HG03039 (cell line): Measurements from ENCODE around the gene CDH9.

ENCODE experiments used
- ATAC-seq: cut with Tn5 transposase; IDR thresholded peaks from one replicate; pipeline ENCODE4 v1.9.1; 2021; ENCODE audit warnings: mild to moderate bottlenecking, moderate library complexity; ENCODE audit not compliant: unreplicated experiment

The CDH9 gene, protein sequence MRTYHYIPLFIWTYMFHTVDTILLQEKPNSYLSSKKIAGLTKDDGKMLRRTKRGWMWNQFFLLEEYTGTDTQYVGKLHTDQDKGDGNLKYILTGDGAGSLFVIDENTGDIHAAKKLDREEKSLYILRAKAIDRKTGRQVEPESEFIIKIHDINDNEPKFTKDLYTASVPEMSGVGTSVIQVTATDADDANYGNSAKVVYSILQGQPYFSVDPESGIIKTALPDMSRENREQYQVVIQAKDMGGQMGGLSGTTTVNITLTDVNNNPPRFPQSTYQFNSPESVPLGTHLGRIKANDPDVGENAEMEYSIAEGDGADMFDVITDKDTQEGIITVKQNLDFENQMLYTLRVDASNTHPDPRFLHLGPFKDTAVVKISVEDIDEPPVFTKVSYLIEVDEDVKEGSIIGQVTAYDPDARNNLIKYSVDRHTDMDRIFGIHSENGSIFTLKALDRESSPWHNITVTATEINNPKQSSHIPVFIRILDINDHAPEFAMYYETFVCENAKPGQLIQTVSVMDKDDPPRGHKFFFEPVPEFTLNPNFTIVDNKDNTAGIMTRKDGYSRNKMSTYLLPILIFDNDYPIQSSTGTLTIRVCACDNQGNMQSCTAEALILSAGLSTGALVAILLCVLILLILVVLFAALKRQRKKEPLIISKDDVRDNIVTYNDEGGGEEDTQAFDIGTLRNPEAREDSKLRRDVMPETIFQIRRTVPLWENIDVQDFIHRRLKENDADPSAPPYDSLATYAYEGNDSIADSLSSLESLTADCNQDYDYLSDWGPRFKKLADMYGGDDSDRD

DNA sequence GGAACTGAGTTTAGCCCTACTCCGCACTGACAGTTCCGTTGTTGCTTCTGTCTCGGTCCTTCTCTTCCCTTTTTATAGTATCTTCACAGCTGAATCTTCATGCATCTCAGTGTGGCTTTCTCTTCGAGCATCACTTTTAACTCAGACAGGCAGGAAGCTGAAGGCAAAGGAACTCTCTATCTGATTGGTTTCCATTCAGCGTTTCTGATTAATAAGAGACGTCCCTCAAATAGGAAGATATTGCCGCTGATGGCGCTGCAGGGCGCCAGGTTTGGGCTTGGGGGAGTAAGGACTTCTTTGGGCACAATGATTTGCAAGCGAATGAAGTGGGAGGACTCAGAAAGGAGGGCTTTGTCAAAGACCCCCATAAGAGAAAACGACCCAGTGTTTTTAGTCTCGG, at the start of gene CDH9:
Gene CDH9 (minus strand): TSS at position 111 of the 400 bp plus-strand sequence. CDS start 50,253 bp downstream, outside the sequence.
- no peak for ATAC-seq

DNA sequence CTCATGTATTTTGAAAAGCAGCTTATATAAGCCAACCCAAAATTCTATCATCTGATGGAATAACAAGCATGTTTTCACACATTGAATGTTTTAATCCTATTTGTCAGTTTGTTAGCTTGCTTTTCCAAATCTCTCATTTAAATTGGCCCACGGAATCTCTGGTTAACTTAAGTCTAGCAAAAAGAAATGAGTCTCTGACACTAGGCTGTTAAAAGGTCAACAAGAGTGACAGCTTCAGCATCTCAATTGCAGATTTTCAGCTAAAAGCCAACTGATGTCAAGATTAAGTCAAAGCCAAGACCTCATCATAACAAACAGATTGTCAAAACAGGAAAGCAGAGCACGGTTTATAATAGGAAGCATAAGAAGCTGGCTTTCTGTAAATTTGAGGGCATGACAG, 49.4 kb upstream of the CDH9 start:
- ATAC-seq = no peak

DNA sequence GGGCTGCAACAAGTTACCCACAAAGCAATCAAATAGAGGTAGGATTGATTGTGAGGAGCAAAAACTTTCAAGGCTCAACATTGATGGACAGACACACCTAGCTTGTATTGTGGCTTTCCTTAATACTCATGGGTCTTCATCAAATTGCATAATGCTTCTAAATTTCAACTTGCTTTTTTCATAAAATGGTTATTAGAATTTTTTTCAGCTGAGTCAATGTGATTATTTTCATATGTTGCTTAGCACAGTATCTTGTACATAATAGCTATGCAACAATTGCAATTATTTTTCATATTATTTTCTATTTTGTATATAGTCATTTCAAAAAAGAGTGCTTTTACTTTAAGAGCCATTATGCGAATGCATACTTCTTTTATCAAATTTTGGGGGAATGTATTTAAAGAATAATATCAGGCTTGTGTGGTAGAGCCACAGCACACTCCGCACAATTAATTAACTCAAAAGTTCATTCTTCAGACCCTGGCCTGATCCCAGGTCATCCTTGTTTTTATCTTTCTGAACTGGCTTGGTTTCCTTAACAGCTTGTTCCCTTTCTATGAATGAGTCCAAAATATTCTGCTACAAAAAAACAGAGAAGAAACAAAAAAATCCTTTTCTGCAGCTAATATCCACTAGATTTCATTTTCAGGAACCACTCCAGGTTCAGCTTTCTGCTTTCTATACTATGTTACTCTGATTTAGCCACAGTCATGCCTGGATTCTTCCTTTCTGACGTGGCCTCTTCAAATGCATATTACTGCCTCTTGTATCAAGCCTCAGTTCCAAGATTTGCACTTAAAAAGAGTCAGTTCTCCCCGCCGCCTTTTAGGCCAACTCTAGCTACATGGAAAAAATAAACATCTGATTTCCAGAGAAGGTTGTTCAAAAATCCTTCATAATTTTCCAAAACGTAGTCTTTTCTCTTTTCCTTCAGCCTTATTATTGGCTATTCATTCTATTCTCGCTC, 45.3 kb upstream of the CDH9 start:
- no peak for ATAC-seq

DNA sequence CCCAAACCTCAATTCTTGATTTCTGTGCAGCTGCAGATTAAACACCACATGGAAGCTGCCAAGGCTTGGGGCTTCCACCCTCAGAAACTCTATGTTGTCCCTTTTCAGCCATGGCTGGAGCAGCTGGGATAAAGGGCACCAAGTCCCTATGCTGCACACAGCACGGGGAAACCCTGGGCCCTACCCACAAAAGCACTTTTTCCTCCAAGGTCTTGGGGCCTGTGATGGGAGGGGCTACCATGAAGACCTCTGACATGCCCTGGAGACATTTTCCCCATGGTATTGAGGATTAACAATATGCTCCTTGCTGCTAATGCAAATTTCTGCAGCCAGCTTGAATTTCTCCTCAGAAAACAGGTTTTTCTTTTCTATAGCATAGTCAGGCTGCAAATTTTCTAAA, 41.8 kb upstream of the CDH9 start:
- ATAC-seq = no peak

DNA sequence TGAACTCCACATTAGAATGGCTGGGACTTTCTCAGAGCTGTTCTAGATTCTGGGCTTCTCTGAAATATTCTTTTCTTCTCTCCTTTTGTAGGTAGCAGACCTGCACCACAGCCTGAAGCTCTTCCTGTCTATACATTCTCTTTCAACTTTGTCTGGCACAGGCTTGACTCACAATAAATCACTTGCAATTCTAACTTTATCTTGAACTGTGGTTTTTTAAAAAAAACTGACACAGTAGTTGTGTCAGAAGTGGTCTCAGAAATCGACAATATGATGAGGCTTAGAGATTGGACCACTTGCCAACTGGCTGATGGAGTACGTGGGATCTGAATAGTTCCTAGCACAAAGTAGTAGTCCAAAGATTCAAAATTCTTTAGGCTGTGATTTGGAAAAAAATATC, 24.1 kb upstream of the CDH9 start:
- no peak for ATAC-seq

DNA sequence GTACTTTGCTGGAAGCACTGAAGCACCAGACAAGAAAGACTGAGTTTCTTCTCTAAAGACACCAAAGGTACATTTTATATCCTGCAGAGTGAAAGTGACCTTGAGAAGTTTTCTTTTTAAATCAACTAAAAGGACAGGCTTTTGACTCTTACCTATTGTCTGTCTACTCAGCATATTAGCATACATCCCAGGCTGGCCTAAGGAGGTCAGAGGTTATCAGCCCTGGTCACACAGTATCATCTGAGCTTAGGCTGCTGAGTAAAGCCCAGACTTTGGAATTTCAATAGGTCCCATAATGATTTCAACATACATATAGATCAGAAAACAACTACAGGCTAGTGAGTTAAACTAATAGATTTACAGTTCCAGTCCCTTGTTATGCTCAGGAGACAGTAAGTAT, 10.1 kb upstream of the CDH9 start:
- no peak for ATAC-seq

DNA sequence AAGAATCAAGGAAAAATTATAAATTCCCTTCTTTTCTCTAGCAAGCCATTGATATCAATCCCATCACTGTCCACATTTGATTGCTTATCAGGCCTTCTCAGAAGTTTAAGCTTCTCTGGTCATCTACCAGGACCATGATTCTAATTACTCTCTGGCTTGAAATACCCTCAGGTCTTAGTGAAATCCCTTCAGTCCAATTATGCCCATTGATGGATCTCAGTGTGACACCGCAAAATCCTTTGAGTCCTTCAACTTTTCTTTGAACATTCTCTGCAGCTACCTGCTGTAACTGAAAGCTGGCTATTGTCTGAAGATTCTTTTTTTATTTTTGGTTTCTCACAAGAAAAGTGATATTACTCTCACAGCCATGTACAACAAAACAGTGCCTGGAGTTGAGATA, 3.0 kb upstream of the CDH9 start:
- ATAC-seq = no peak

DNA sequence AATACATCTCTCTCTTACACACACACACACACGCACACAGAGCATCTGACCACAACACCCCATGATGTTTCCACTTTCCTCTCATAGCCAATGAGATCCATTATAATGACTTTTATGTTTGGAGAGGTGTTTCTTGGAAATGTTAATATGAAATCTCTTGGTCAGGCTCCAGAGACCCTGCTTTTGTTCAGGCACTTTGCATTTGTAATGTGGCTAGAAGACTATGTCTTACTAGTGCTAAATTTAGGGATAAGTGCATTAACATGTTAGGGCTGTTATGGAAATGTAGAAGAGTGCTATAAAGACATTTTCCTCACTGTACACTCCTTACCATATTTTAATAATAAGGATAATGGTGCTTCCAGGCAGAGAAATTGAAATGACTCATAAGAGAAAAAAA, 3.8 kb downstream of the CDH9 start:
- ATAC-seq = no peak

DNA sequence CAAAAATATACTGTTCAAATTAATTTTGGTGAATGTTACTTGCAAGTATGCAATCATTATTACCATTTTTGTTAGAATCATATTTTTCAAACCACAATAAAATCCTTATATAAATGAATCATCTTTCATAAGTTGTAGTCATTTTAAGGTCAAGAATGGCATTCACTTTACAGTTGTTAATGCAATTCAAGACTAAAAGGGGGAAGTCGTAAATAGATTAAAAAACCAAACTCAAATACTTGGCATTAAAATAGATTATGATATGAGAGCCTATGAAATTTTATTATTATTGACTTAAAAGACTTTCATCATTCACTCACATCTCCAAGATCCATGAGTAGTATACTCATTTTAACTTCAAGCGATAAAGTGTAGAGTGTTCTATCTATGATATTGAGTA, 11.6 kb downstream of the CDH9 start:
- no peak for ATAC-seq

DNA sequence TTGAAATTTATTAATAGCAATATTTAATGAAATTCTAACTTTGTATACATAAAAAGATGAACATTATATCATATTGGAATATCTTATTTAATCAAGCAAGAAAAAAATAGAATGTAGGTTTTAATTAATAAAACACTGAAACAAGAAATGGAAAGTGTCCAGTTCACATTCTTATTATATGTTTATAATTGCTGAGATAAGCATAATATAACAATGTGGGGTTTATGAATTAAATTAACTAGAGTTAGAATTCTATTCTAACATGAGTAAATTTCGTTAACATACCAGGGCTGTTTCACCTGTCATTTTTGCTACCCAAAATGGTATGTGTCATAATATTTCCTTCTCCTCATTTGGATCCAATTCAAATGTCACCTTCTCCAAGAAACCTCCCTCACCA, 12.3 kb downstream of the CDH9 start:
- ATAC-seq = no peak

DNA sequence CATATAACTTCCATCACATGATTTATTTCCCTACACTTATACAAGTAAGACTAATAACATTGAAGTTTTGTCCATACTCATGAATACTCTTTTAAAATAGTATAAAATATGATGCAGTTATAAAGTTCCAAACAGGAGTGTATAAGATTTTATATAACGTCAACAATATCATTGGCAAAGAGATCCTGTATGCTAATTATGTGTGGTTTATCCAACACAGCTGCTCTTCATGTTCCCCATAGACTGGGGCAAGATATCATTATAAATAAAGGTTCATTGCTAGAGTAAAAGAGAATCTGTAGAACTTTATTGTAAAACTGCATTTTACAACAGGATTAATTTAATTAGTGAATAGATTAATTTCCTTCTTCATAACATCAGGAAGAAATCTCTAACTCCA, 16.9 kb downstream of the CDH9 start:
- ATAC-seq = no peak

DNA sequence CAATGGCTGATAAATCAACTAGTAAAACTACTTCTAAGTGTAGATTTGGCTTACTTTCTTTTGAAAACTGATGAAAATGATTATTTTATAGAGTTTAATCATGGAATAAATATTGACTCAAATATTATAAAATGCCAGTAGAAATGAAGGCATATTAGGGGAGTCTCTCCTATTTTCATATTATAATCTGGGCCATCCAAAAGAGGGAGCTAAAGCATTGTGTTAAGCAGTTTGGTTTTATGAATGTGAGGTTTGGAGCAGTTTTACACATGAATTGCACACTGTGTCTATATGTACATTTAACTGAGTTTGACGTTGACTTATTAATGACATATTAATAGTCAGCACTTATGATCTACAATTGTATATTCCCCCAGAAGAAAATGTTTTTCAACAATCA, 17.4 kb downstream of the CDH9 start:
- no peak for ATAC-seq

DNA sequence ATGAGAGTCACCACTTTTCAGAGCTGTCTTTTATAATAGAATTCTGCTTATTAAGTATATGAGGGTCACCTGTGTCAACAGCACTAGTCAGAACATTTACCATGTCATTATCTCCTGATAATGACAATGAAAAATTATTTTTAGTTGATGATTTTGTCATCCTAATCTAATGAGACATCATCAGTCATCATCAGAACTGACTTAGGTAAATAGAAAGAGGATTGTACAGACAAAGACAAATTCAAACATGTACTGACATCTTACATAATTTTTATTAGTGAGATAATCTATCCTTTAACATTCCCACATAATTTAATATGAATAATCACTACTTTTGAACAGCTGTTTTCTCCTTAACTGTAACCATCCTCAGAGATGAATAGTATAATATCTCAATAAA, 22.6 kb downstream of the CDH9 start:
- ATAC-seq = no peak

DNA sequence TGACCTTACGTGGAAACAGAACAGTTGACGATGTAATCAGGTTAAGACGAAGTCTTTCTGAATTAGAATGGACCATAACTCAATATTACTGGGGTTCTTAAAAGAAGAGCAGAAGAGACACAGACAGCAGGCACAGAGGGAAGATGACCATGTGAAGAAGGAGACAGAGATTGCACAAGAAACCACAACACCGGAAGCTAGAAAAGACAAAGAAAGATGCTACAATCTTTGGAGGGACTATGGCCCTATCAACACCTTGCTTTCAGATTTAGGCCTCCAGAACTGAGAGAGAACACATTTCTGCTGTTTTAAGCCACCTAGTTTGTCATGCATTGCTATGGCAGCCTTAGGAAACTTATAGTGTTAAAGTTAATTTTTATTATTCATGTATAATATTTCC, 27.1 kb downstream of the CDH9 start:
- ATAC-seq = no peak

DNA sequence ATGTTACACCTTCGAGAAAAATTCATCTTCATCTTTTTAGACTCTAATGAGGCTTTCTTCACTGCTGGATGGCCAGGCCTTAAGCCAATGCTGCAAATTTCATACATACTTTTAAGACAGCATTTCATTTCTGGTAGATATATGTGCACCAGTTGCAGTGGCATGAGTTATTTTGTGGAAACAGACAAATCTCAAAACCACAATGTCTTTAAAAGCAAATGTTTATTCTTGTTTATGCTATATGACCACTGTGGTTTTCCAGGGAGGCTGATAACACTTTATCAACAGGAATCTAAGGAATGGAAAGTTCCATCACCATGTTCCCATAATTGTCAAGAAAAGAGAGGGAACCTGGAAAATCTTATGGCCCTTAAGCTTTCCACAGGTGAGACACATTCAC, 27.7 kb downstream of the CDH9 start:
- ATAC-seq = no peak

DNA sequence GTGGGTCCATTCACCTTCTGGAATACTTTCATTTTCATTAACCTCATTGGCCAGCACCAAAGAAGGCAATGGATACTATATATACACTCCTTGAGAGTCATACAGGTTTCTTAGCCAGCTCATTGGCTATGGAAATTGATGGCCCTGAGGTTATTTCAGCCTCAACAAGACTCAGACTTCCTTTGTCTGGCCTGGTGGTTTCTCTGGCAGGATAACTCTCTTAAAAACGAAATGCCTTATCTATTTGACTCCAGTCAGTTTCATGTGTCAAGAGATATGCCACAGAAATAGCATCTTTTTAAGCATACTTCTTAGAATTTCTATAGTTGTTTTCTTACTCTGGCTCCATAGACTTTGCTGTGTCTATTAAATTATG, 28.9 kb downstream of the CDH9 start:
- ATAC-seq = no peak

DNA sequence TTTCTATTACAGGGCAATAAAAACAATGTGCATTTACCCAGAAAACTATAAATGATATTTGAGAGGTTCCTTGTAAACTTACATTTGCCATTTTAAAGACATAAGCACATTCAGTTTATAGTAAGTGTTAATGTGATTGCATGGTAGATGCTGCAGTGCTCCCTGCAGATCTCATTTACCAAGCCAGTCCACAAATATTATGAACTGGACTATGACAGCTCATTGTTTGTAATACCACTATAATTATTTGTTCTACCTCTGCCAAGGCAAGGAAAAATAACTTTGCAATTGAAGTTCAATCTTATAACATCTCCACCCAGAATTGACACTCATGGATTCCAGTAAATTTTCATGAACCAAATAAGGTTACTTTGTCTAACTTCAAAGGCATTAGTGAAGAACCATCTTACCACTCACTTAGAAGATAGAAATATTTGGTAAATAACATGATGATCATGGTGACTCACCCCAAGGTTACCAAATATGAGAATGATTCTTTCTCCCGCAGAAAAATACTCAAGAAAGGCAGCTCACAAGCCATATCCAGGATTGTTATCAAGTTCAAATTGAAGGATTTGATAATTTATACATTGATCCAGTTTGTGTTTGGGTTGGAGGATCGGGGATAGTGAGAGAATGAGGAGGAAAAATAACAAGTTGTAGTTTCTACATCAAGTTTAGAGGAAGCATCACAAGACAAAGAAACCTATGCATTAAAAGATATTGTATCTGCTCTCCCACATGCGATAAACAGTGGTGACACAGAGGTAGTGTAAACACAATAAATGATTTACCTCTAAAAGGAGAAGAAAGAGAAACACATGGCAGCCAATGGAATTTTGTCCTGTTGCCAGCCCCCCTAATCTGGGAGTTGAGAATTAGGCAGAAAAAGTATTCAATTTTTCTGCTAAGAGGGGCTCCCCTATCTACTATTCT, 29.5 kb downstream of the CDH9 start:
- no peak for ATAC-seq

DNA sequence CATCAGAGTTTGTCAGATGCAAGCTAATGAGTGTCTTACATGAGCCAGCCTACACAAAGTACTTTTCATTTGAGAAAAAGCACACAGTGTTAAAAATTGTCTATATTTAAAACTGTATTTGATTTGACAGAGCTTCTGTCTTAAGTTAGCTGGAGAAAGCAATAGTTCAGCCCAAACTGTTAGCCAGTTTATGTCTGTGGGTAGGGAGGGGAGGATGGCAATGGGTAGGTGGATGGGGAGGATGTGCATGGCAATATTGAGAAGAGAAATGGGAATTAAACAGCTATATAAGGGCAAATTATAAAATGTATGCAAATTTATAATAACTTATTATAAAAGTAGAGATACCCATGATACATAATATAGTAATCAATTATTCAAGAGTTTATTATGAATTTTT, 31.3 kb downstream of the CDH9 start:
- ATAC-seq = no peak

DNA sequence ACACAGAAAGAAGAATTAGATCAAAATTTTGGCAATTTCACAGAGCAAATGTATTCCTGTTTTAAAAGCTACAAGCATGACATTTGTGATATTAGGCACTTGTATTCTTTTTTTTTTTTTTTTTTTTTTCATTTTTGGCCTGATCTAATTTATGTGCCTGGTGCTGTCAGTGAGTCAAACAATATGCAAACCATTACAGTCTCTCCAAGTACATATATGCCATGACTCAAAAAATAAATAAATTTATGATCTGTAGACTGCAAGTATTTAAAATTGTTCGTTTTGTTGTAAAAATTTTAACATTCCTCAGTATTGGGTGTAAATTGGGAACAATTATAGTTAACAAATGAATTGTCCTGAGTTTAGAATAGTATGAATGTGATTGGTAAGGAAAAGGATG, 51.4 kb downstream of the CDH9 start:
- no peak for ATAC-seq

DNA sequence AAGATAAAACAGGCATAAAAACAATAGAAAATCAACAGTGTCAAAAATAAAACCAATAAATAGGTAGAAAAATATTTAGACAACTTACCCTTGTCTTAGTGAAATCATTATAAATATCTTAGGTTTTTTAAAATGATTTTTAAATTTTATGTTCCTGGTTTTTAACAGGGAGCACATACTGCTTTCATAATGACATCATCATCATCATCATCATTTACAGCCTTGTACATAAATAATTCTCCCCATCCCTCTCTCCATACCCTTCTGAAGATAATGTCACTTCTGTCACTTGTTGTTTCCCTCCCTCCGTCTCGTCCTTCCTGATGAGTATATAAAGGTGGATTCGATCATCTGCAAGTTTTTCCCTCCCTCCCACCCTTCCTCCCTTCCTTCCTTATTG, 56.6 kb downstream of the CDH9 start:
- no peak for ATAC-seq
